HG02973 (cell line): ENCODE results near the gene NAP1L4.

Source experiments
- ATAC-seq: cut with Tn5 transposase; IDR thresholded peaks from one replicate; pipeline ENCODE4 v1.9.1; 2021; ENCODE audit warnings: moderate library complexity; ENCODE audit not compliant: unreplicated experiment

Gene NAP1L4, protein sequence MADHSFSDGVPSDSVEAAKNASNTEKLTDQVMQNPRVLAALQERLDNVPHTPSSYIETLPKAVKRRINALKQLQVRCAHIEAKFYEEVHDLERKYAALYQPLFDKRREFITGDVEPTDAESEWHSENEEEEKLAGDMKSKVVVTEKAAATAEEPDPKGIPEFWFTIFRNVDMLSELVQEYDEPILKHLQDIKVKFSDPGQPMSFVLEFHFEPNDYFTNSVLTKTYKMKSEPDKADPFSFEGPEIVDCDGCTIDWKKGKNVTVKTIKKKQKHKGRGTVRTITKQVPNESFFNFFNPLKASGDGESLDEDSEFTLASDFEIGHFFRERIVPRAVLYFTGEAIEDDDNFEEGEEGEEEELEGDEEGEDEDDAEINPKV

GRCh38 chr11:2992234-2992996, at the start of gene NAP1L4:
TSS of gene NAP1L4 (minus strand) at chr11:2992329. CDS start at chr11:2979220, 13,109 bp downstream.
- peak; percentile 78 for ATAC-seq

DNA sequence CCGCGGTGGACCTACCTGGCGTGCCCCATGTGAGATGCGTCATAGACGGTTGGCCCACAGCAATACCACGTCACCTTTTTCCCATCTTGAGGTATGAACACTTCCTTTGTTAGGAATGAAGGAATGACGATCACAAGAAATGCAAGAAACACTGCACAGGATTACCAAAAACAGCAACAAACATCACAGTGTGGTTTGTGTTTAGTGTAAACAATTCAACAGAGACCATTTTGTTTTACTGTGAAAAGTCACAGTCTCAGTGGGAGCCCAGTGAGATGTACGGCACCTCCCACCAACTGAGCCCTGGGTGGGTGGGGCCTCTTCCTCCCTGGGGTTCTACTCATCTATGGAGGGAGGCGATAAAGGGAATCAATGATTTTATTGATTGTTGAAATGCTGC, 48.8 kb upstream of the NAP1L4 start:
- ATAC-seq: no peak

- ATAC-seq: no peak
These were observed 45.8 kb upstream of the NAP1L4 start for GRCh38 chr11:3037945-3038271.

DNA sequence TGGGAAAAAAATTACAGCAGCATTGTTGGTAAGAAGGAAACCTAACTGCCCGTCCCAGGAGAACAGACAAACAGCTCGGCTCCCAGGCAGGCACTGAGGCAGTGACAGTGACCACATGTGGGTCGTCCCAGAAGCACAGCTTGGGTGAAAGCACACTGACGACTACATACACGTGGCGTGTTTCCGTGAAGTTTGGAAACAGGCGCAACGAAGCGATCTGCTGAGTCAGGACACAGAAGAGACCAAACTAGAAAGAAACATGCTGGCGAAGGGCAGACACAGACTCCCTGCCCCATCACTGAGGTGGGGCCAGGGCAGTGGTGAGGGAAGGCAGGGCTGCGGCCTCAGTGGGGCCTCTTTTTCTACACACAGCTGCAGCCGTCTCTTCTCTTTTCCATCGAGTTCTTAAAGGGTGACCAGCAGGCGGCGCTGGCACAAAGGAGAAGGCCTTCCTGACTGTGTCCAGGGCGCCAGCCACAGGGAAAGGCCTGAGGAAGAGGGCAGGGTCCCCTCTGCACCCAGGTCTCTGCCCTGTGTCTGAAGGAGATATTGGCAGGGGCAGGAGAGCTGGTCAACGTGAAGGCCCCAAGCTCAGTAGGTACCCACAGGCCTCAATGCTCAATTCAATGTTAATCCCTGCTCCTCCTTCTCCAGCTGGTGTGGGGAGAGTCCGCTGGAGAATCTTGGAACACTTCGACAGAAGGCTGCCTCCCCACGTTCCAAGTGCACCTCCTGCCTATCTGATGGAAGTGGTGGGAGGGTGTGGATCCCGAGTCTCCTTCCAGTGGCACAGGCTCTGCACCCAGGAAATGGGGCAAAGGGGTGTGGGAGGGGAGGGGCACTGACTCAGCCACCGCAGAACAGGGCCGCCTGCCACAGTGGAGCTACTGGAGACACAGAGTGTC, 45.2 kb upstream of the NAP1L4 start:
- no peak for ATAC-seq

- ATAC-seq: no peak
These were observed 44.3 kb upstream of the NAP1L4 start for GRCh38 chr11:3036419-3036818.

DNA sequence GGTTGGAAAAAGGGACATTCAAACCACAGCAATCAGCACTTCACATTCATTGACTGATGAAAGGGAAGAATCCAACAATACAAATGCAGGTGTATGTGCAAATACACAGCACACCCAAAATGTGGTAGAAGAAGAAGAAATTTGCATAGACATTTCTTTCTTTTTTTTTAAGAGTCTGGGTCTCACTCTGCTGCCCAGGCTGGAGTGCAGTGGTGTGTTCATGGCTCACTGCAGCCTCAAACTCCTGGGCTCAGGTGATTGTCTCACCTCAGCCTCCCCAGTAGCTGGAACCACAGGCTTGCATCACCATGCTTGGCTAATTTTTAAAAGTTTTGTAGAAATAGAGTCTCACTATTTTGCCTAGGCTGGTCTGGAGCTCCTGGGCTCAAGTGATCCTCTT, 43.2 kb upstream of the NAP1L4 start:
- ATAC-seq: no peak

DNA sequence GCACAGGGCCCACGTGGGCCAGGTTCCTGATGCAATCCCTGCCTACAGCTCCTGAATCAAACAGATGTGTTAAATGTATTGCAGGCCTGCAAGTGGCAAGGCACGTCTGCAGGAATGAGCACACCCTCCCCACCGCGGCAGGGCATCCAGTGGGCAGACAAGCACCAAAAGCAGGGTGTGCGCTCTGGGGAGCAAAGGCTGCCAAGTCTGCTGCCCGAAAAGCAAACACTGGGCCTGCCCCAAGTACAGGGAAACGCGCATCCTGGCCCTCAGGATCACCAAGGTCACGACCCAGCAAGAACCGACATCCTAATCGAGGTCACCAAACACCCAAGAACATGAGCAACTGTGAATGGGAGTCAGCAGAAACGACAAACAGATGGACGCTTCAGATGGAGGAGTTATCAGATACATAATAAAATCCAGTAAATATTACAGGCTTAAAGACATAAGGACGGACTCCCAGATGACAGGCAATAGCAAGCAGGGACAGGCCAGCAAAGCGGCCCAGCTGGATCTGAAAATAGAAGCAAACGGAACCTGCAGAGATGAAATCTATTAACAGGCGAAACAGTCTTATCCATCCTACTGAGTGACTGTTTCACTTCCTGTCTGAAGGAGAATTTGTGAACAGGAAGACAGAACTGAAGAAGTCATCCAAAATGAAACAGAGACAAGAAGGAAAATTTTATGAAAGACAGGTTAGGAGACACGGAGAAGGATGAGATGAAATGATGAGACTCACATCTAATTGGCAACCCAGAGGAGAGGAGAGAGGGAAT, 38.4 kb upstream of the NAP1L4 start:
- no peak for ATAC-seq

DNA sequence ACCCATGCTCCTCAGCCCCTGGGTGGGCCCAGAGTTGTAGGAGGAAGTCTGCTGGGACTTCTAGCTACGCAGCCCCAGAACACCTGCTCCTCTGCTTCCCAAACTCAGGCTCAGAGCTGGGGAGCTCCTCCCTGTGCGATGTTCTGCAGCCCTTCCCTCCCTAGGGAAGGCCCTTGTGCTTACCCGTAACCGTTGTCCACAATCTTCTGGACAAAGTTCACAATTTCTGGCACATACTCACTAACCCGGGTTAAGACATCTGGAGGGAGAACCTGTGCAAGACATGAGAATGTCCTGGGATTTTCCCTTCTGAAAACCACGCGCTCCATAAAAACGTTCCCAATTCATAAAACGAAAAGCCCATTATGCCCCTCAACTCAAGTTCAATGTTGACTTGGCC, 36.7 kb upstream of the NAP1L4 start:
- ATAC-seq: no peak

GRCh38 chr11:3026803-3027202, 34.7 kb upstream of the NAP1L4 start:
- ATAC-seq: no peak

DNA sequence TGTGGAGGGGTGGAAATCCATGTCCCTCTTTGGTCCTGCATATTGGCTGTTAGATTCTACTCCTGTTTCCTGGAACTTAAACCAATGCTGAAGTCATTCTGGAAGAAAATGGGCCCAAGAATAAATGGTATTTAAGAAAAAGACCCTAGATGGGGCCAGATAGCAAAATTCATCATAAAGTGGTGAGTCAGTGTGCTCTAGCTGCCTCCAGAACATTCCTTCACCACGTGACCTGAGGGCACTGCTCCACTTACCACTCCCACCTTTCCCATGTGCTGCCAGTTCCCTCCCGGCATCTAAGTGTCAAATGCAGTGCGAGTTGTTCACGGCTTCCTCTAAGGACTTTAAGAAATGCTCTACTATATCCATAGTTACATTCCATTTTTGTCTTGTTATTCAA, 30.9 kb upstream of the NAP1L4 start:
- no peak for ATAC-seq

- no peak for ATAC-seq
These were observed 30.3 kb upstream of the NAP1L4 start for GRCh38 chr11:3022300-3022967.

DNA sequence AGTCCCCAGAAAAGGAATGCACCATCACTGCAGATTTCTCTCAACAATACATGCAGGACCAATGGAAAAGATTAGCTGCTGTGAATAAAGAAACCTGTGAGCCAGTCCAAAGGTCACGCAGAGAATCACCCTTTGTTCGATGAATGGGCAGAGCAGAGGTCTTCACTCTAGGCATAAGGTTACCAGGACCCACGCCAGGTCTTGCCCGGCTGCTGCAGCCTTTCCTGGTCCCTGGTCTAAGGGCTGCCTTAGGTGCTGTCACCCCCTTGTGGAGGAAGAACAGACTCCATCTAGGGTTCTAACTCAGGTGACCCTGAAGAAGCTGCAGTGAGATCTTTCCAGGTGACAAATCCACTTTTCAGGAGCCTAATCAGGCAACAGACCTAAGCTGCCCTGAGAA, 29.0 kb upstream of the NAP1L4 start:
- no peak for ATAC-seq

GRCh38 chr11:3020011-3020410, 27.9 kb upstream of the NAP1L4 start:
- no peak for ATAC-seq

DNA sequence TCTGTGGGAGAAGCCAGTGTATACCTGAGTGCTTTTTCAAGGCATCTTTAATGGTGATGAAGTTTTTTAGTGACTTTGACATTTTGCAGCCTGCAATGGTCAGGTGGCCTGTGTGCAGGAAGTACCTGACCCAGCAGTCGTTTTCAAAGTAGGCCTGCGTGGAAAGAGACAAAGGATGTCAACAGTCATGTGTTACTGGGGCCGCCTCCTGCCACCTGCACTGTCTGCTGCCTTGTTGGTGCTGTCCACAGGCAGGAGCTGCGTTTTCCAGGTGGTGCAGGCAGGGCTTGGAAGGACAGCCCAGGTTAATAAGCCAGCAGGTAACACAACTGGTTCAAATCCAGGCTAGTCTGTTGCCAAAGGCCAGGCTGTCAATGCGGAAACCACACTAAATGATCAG, 26.5 kb upstream of the NAP1L4 start:
- no peak for ATAC-seq

DNA sequence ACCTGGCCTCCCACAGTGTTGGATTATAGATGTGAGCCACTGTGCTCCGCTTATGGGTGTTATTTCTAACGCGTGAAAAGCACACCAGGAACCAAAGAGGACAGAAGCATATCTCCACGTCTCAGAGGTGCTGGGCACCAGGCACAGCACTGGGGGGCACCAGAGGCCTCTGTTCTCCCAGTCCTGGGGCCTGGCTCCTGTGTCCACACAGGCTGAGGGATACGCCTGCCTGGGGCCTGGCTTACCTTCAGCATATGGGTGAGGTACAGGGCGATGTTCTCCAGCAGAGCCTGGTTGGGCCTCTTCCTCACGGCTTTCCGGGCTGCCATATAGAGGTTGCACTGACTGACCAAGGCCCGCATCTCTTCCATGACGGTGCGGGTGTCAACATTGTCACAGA, 24.7 kb upstream of the NAP1L4 start:
- no peak for ATAC-seq

GRCh38 chr11:3015796-3016195, 23.7 kb upstream of the NAP1L4 start:
- ATAC-seq: no peak

DNA sequence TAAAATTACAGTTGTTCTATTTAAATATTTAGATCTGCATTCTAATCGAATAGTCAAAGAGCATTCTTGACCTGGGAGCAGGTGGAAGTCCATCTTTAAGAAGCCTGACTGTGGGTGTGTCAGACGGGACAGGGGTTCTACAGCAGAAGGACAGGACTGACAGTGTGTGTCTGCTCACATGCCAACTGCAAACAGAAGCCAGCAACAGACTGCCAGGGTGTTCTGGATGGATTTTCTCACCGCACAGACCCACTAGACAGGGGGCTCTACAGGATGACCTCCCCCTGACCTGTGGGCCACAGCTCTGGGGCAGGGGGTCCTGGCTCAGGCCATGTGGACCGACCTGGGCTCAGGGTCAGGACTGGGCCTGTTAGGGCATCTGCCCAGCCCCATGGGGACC, 22.8 kb upstream of the NAP1L4 start:
- no peak for ATAC-seq

- no peak for ATAC-seq
These were observed 22.2 kb upstream of the NAP1L4 start for GRCh38 chr11:3014057-3014938.
